ENCODE data around the gene RBMS3. TPM values are rescaled to one million over a fixed set of nuclear protein-coding genes. Genes with fewer than 3 reads are reported as not detected.

The RBMS3 gene
- total RNA-seq, 2 experiments from 2014 or later: 1.0 TPM; not detected in 1

- Histone ChIP-seq H3K27ac (ENCODE audit: low read depth, low read length, poor library complexity, severe bottlenecking) (no peak overlapping the region), H2AFZ (ENCODE audit: low read length) (no peak overlapping the region), H3K4me2 (ENCODE audit: low read length) (no peak overlapping the region), H3K4me3 (ENCODE audit: low read depth, low read length, poor library complexity, severe bottlenecking) (no peak overlapping the region), H3K36me3 (ENCODE audit: insufficient read depth, low read length) (no peaks in the 10 kb centered on the region), H4K20me1 (ENCODE audit: insufficient read depth, low read length) (no peaks in the 10 kb centered on the region), H3K9me3 (ENCODE audit: low read length) (no peaks in the 10 kb centered on the region), H3K4me1 (ENCODE audit: insufficient read depth, low read length, poor library complexity, severe bottlenecking) (no peaks in the 10 kb centered on the region), H3K79me2 (ENCODE audit: insufficient read depth, low read depth, low read length) (no peaks in the 10 kb centered on the region), H3K9me2 (ENCODE audit: insufficient read depth, low read length) (no peaks in the 10 kb centered on the region)
- CTCF ChIA-PET (ENCODE audit: unreplicated experiment): no interaction called here
- intact Hi-C loops (cut with micrococcal nuclease; ENCODE audit: unreplicated experiment): no loop called here
- no TSS peak for BruUV-seq (replicated peaks)
- POLR2A ChIA-PET: interaction anchor here (0.6 to 0.7 kb wide), 2 partner anchors 15 to 592 kb away, joined by 3 to 4 read pairs; no protein-coding TSS in a partner anchor
- DNase-seq (ENCODE audit: low spot score): no peak
- TF ChIP-seq, protein P1, sequence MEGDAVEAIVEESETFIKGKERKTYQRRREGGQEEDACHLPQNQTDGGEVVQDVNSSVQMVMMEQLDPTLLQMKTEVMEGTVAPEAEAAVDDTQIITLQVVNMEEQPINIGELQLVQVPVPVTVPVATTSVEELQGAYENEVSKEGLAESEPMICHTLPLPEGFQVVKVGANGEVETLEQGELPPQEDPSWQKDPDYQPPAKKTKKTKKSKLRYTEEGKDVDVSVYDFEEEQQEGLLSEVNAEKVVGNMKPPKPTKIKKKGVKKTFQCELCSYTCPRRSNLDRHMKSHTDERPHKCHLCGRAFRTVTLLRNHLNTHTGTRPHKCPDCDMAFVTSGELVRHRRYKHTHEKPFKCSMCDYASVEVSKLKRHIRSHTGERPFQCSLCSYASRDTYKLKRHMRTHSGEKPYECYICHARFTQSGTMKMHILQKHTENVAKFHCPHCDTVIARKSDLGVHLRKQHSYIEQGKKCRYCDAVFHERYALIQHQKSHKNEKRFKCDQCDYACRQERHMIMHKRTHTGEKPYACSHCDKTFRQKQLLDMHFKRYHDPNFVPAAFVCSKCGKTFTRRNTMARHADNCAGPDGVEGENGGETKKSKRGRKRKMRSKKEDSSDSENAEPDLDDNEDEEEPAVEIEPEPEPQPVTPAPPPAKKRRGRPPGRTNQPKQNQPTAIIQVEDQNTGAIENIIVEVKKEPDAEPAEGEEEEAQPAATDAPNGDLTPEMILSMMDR (conservative IDR thresholded peaks at IDR 0.05; ENCODE audit: low read length): no peak
- TF ChIP-seq EZH2phosphoT487 (IDR thresholded peaks at IDR 0.05; ENCODE audit: borderline replicate concordance, low read depth, low read length): no peak
Observed at GRCh38 chr3:29534006-29534405, 253.1 kb downstream of the RBMS3 start.

DNA sequence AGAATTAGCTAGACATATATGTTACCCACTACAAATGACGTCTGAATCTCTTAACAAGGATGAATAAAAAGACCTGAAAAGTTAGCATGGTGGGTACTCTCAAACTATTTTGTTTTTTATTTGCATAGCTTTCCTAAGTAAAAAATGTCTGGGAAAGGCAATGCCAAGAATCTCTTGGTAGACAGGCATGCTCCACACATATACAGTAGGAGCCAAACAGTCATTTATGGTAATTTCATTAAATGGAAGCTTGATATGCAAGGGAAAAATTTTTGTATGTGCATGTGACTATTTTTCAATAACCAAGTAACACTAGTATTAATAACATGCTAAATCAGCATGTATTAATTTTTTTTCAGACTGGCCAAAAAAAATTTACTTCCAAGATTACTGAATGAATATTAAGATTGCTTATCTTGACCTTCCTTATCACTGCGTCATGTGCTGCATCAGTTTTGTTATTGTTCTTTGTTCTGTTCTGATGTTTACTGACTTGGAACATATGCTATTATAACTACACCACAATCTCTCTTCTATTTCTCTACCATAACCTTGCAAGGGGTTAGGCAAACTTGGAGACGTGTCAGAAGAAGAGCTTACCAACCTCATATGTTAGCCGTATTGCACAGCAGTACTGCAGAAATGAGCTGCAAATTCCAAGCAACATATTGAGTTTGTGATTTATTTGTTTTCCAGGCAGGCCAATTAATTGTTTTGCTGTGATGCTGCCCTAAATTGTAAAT, 255.3 kb downstream of the RBMS3 start:
- no peak for DNase-seq (ENCODE audit: low spot score)
- intact Hi-C loops (cut with micrococcal nuclease; ENCODE audit: unreplicated experiment): no loop called here
- Histone ChIP-seq H3K27ac (ENCODE audit: low read depth, low read length, poor library complexity, severe bottlenecking) (no peak overlapping the region), H3K36me3 (ENCODE audit: insufficient read depth, low read length) (no peaks in the 10 kb centered on the region), H3K9me3 (ENCODE audit: low read length) (no peaks in the 10 kb centered on the region), H4K20me1 (ENCODE audit: insufficient read depth, low read length) (no peaks in the 10 kb centered on the region), H2AFZ (ENCODE audit: low read length) (no peak overlapping the region), H3K79me2 (ENCODE audit: insufficient read depth, low read depth, low read length) (no peaks in the 10 kb centered on the region), H3K4me1 (ENCODE audit: insufficient read depth, low read length, poor library complexity, severe bottlenecking) (no peaks in the 10 kb centered on the region), H3K9me2 (ENCODE audit: insufficient read depth, low read length) (no peaks in the 10 kb centered on the region), H3K4me2 (ENCODE audit: low read length) (no peak overlapping the region), H3K4me3 (ENCODE audit: low read depth, low read length, poor library complexity, severe bottlenecking) (no peak overlapping the region)
- POLR2A ChIA-PET: no interaction called here
- TF ChIP-seq, protein P1 (conservative IDR thresholded peaks at IDR 0.05; ENCODE audit: low read length): no peak
- no peak for TF ChIP-seq EZH2phosphoT487 (IDR thresholded peaks at IDR 0.05; ENCODE audit: borderline replicate concordance, low read depth, low read length)
- no TSS peak for BruUV-seq (replicated peaks)
- CTCF ChIA-PET (ENCODE audit: unreplicated experiment): no interaction called here

GRCh38 chr3:29537889-29538609, 257.2 kb downstream of the RBMS3 start:
- H3K4me3 ChIP-seq (ENCODE audit: low read depth, low read length, poor library complexity, severe bottlenecking): no peak overlapping the region
- H3K9me2 ChIP-seq (ENCODE audit: insufficient read depth, low read length): no peaks in the 10 kb centered on the region
- BruUV-seq (replicated peaks): no TSS peak
- no peak overlapping the region for H3K27ac ChIP-seq (ENCODE audit: low read depth, low read length, poor library complexity, severe bottlenecking)
- H3K4me2 ChIP-seq (ENCODE audit: low read length): no peak overlapping the region
- TF ChIP-seq, protein P1 (conservative IDR thresholded peaks at IDR 0.05; ENCODE audit: low read length): no peak
- TF ChIP-seq EZH2phosphoT487 (IDR thresholded peaks at IDR 0.05; ENCODE audit: borderline replicate concordance, low read depth, low read length): no peak
- no peaks in the 10 kb centered on the region for H3K79me2 ChIP-seq (ENCODE audit: insufficient read depth, low read depth, low read length)
- H3K4me1 ChIP-seq (ENCODE audit: insufficient read depth, low read length, poor library complexity, severe bottlenecking): no peaks in the 10 kb centered on the region
- no peaks in the 10 kb centered on the region for H3K9me3 ChIP-seq (ENCODE audit: low read length)
- intact Hi-C loops (cut with micrococcal nuclease; ENCODE audit: unreplicated experiment): no loop called here
- ChIA-PET POLR2A (interaction anchor here (1.0 kb wide), 1 partner anchor 361 kb away, joined by 3 read pairs; no protein-coding TSS in a partner anchor), CTCF (ENCODE audit: unreplicated experiment) (no interaction called here)
- H3K36me3 ChIP-seq (ENCODE audit: insufficient read depth, low read length): no peaks in the 10 kb centered on the region
- no peak overlapping the region for H2AFZ ChIP-seq (ENCODE audit: low read length)
- DNase-seq (ENCODE audit: low spot score): no peak
- H4K20me1 ChIP-seq (ENCODE audit: insufficient read depth, low read length): no peaks in the 10 kb centered on the region

Measured in OCI-LY7 (cell line).